ENCODE measurements around the gene PTAFR.

- TF ChIP-seq CTCF (IDR thresholded peaks at IDR 0.05) (no peak), POLR2A (IDR thresholded peaks at IDR 0.05) (no peak)
These were observed 14.7 kb downstream of the PTAFR start for GRCh38 chr1:28161751-28162150.

Data from body of pancreas (tissue), 4 donors.